ENCODE results near the gene HS1BP3.
A peak's percentile ranks its signal among the peaks of the same experiment; 100 is the strongest.

The HS1BP3 gene

GRCh38 chr2:20674309-20674965 is 23.5 kb upstream of the HS1BP3 start:
- no peak for DNase-seq

DNA sequence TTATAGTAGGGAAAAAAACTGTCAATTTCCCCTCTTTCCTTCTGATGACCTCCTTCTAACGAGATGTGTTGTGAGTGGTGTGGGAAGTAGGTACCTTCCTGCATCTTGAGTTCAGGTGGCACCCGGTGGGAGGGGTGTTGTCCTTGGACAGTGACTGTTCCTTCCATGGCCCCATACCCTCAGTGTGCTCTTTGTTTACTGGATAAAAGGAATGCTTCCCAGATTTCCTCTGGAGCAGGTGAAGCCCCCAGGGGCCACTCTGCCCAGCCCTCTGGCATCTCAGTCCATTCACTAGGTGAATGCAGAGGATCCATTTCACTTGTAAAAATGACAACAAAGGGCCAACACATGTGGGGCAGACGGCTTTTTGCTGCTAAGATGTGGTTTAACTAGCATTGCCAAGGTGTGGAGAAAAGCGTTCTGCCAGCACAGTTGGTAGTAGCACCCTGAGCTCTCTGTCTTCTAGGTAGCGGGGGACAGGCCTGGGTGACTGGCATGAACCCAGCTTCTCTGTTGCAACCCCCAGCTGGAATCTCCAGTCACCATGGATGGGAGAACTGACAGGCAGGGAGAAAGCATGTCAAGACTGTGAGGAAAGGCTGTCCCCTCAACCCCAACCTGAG is 22.9 kb upstream of the HS1BP3 start:
- no peak for DNase-seq

GRCh38 chr2:20672201-20672951 is 21.5 kb upstream of the HS1BP3 start:
- no peak for DNase-seq

- no peak for DNase-seq
Observed at GRCh38 chr2:20671736-20672080, 20.8 kb upstream of the HS1BP3 start.

DNA sequence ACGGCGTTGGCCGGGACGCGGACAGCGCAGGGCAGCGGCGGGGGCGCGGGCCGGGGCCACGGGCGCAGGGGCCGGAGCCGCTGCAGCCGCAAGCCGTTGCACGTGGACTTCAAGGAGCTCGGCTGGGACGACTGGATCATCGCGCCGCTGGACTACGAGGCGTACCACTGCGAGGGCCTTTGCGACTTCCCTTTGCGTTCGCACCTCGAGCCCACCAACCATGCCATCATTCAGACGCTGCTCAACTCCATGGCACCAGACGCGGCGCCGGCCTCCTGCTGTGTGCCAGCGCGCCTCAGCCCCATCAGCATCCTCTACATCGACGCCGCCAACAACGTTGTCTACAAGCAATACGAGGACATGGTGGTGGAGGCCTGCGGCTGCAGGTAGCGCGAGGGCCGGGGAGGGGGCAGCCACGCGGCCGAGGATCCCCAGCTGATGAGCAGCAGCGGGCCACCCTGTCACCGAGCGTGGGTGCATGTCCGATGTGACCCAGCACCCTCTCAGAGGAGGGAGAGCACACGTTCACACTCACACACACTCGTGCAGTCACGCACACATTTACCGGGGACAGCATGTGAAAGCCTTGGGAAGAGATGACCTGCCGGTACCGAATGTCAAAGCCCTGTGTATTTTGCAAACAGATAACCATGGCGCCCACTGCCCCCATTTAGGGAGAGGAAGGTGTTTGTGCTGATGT is 20.3 kb upstream of the HS1BP3 start:
- DNase-seq = no peak

DNA sequence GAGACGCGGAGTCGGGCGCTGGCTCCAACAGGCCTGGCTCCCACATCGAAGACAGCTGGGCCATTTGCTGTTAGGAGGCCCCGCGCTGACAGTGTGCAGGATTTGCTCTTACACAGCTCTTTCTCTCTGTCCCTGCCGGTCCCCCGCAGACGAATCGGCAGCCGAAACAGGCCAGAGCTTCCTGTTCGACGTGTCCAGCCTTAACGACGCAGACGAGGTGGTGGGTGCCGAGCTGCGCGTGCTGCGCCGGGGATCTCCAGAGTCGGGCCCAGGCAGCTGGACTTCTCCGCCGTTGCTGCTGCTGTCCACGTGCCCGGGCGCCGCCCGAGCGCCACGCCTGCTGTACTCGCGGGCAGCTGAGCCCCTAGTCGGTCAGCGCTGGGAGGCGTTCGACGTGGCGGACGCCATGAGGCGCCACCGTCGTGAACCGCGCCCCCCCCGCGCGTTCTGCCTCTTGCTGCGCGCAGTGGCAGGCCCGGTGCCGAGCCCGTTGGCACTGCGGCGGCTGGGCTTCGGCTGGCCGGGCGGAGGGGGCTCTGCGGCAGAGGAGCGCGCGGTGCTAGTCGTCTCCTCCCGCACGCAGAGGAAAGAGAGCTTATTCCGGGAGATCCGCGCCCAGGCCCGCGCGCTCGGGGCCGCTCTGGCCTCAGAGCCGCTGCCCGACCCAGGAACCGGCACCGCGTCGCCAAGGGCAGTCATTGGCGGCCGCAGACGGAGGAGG is 19.6 kb upstream of the HS1BP3 start:
- DNase-seq = no peak

DNA sequence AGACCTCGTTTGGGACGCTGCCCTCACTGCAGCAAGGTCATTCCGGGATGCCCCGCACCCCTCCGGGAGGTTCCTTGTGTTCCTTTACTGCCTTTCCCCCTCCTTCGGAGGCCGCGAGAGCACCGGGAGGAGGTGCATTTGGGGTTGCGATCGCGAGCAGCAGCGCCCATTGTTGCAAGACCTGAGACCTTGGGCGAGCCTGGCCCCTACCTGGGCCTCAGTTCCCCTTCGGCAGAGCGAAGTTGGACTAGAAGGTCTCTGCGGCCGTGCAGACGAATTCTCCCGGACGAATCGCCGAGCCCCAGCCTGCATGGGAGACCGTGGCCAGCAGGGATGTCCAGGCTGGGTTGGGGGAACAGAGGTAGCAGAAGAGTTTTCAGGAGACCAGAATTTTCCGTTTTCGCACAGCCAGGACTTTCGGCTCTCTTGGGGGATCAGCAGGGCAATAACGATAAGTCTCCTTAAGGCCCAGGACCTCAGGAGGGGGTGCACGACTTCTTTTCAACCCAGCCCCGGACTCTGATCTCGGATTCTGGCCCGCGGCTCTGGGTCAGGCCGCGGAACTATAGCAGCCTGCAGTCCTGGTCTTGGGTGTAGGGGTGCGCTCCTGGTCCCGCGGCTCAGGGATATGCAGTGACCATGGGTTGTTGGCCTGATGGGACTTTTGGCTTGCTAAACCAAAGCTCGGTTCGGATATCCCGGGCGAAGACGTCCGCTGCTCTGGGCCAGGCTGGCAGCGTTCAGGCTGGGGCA is 18.8 kb upstream of the HS1BP3 start:
- no peak for DNase-seq

GRCh38 chr2:20668871-20669475 is 18.1 kb upstream of the HS1BP3 start:
- no peak for DNase-seq

DNA sequence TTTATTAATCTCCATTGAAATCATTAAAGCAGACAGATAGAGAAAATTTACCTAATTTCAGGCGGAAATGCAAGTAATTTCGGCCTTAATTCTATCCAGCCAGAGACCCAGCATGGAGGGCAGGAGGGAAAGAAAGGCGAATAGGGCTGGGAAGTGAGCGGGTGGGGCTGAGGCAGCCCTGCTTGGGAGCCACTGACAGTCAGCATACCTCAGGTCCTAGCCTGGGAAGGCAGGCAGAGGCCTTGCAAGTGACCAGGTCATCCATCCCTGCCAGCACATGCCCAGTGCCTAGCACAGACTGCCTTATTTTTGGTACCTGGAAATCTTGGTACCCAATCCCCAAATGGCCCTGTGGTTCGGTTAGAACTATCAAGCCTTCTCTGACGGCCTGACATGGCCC is 17.6 kb upstream of the HS1BP3 start:
- no peak for DNase-seq

GRCh38 chr2:20667531-20668401 is 16.9 kb upstream of the HS1BP3 start:
- no peak for DNase-seq

DNA sequence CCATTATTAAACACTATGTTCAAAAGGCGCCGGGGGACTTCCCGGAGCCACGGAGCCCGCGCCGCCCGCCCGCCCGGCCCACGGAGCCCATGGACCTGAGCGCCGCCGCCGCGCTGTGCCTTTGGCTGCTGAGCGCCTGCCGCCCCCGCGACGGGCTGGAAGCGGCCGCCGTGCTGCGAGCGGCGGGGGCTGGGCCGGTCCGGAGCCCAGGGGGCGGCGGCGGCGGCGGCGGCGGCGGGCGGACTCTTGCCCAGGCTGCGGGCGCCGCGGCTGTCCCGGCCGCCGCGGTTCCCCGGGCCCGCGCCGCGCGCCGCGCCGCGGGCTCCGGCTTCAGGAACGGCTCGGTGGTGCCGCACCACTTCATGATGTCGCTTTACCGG is 16.2 kb upstream of the HS1BP3 start:
- DNase-seq = no peak

DNA sequence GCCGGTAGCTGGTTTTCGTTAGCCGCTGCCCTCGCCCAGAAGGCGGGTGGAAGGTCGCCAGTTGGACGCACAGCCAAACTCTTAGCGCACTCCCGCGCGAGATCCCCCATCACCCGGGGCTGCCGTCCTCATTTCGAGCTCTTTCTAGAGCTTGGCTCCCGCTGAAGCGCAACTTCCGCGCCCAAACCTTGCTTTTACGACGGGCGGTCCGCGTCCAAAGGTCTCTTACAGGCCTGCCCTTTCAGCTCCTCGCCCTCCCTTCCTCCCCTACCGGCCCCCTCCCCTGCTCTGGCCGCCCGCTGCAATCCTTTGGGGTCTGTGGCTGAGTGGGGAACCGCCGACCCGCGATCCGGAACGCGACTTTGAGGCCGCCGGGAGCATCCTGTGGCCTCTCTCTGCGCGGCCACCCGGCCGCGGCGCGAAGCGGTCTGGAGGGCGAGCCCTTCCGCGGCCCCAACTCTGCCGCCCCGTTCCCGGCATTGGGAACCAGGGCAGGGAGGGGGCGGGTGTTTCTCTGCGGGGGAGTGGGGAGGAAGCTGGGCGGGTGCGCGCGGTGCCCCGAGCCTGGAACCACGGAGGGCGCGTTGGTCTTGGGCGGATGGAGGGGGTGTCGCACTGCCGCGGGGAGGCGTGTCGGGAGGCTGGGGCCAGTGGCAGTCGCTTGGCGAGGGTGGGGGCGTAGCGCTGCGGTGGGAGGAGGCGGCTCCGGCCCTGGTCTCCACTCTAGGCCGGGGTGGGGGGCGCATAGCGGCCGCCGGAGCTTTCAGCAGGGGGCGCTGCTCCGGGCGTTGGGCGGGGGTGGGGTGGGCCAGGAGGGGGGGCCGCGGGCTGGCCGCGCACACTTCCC is 15.6 kb upstream of the HS1BP3 start, which contains the start of gene GDF7:
Gene GDF7, plus strand, starts transcription at position 841 of the 847 bp plus-strand sequence. CDS start 96 bp downstream, outside the sequence.
- peak; percentile 28 for DNase-seq

- DNase-seq = no peak
Observed at GRCh38 chr2:20666005-20666303, 15.1 kb upstream of the HS1BP3 start.

GRCh38 chr2:20665243-20666004 is 14.5 kb upstream of the HS1BP3 start:
- DNase-seq = no peak

GRCh38 chr2:20664431-20665242 is 13.7 kb upstream of the HS1BP3 start:
- no peak for DNase-seq

DNA sequence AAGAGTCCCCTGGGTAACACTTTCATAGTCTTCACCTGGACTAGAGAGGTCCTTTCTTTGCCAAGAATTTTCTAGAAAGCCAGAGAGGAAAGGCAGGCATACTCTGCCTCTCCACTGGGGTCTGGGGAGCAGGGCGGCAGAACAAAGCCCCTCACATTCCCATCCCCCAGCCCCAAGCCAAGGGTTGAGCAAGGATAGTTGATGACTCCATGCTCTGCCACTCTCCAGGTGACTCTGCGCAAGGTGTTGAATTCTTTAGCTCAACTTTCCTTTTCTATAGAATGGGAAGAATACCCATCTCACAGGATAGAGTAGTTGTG is 13.1 kb upstream of the HS1BP3 start:
- DNase-seq = no peak

DNA sequence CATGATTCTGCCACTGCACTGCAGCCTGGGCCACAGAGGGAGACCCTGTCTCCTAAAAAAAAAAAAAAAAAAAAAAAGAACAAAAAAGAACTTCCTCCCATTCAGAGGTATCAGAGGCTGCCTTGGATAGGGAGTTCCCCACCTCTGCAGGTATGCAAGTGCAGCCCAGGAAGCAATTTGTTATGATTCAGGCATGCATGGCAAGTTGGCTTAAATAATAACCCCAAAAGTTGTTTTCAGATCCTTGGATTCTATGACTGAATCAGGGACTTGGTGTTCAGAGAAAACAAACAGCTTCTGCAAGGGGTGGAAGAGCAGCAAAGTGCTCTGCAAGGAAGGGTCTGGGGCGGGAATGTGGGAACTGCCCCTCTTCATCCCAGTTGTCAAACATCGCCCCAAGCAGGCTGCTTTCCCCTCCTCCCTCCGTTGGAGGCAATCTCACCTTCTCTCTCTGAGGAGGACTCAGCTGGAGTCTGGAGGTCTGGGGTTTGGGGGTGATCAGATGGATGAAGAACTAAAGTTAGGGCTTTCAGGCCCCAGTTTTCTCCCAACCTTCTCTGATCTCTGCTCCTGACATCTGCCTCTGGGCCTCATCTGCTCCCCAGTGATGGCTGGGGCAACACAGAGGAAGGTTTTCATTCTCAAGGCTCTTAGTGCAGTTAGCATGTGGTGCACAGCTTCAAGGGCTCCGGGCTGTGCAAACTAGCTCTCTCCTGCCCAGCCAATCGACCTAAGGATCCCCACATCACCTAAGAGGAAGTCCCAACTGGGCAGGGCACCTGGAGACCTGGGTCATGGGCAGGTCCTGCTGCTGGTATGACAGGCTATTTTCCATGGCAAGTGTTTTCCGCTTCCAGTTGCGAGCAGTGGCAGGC is 12.5 kb upstream of the HS1BP3 start:
- no peak for DNase-seq

Measured in CD4-positive, alpha-beta T cell treated with Interleukin-10 for 1 hour (primary cell).